HCT116 (cell line): ENCODE results near the gene MBD5. TPM values are rescaled to one million over a fixed set of nuclear protein-coding genes. Genes with fewer than 3 reads are reported as not detected.

Experiments used
- ATAC-seq: fragments of 200-7000 bp; cut with Tn5 transposase; 2 replicates; pipeline ENCODE4 v1.9.1; 2020; ENCODE audit warnings: mild to moderate bottlenecking, moderate library complexity
- BruUV-seq: library from RNA; stranded (reverse); fragments of 400-500 nt; replicated peaks from 2 replicates; lab custom pipeline; 2021; lab: Mats Ljungman, UMichigan
- CTCF ChIA-PET: fragments of 300-600 bp; sonication (Branson Sonifier 250); formaldehyde crosslinking; loops from one replicate; lab custom pipeline; 2021; ENCODE audit warnings: antibody characterized with exemption; lab: Charles Lee
- POLR2A ChIA-PET: fragments of 300-600, 350-600 bp; sonication (Branson Sonifier 250); formaldehyde crosslinking; loops from one replicate; lab custom pipeline; 2021; ENCODE audit warnings: antibody characterized with exemption; lab: Charles Lee
- RAD21 ChIA-PET, 2 experiments: fragments of 300-600 bp; sonication (Branson Sonifier 250); formaldehyde crosslinking; loops; one replicate each; lab custom pipeline; 2023; ENCODE audit warnings: low total read pairs in 2 of 2; ENCODE audit not compliant: uncharacterized antibody in 2 of 2, unreplicated experiment in 2 of 2, low non-redundant PET in 1 of 2; lab: Charles Lee
- DNase-seq: peaks from one replicate; pipeline ENCODE4 v3.0.0-alpha.2; 2010; ENCODE audit warnings: low read depth, low spot score
- H2AFZ ChIP-seq: fragments of 200-600 bp; shearing (Covaris generic), sonication (generic); 2 replicates; pipeline ENCODE4 v1.6.1; 2017; ENCODE audit warnings: low read depth, mixed run types, mixed read lengths, antibody characterized with exemption, low read length; ENCODE audit not compliant: poor library complexity, severe bottlenecking
- H3K27ac ChIP-seq: 2 replicates; pipeline ENCODE4 v1.5.1; 2012; ENCODE audit warnings: low read depth, low read length
- H3K27me3 ChIP-seq: fragments of 200-600 bp; sonication (generic); 2 replicates; pipeline ENCODE4 v1.6.1; 2016; ENCODE audit warnings: mixed run types, low read length, mixed read lengths; ENCODE audit not compliant: insufficient read depth
- H3K36me3 ChIP-seq, 2 experiments: fragments of 200-500 bp in 1 of 2; fragments of 200-600 bp in 1 of 2; sonication (Bioruptor generic) in 1 of 2; sonication (generic) in 1 of 2; 2 replicates each; pipeline versions ENCODE4 v1.5.1 to v1.6.1; 2014 to 2016; ENCODE audit warnings: low read length in 2 of 2, inconsistent platforms in 1 of 2, mixed read lengths in 1 of 2, mixed run types in 1 of 2; ENCODE audit not compliant: insufficient read depth in 2 of 2, control insufficient read depth in 1 of 2
- H3K4me1 ChIP-seq, 2 experiments: fragments of 200-600 bp in 1 of 2; sonication (generic) in 1 of 2; 2 replicates each; pipeline versions ENCODE4 v1.5.1 to v1.6.1; 2012 to 2017; ENCODE audit warnings: low read length in 2 of 2, inconsistent platforms in 1 of 2, mild to moderate bottlenecking in 1 of 2, mixed read lengths in 1 of 2, mixed run types in 1 of 2, moderate library complexity in 1 of 2; ENCODE audit not compliant: insufficient read depth in 2 of 2, control insufficient read depth in 1 of 2
- H3K4me2 ChIP-seq: fragments of 200-600 bp; sonication (generic); 2 replicates; pipeline ENCODE4 v1.6.1; 2017; ENCODE audit warnings: mixed run types, low read length, mixed read lengths
- H3K4me3 ChIP-seq, 2 experiments: fragments of 200-600 bp in 1 of 2; sonication (generic) in 1 of 2; replicated peaks in 1 of 2; 2 replicates each; pipeline ENCODE4 v1.5.1; 2011 to 2016; ENCODE audit warnings: low read length in 2 of 2, control low read depth in 1 of 2, low read depth in 1 of 2, mild to moderate bottlenecking in 1 of 2, mixed read lengths in 1 of 2, mixed run types in 1 of 2
- H3K79me2 ChIP-seq: fragments of 200-600 bp; sonication (generic); 2 replicates; pipeline ENCODE4 v1.6.1; 2017; ENCODE audit warnings: mild to moderate bottlenecking, mixed run types, low read length, moderate library complexity, mixed read lengths; ENCODE audit not compliant: insufficient read depth
- H3K9ac ChIP-seq: fragments of 200-600 bp; sonication (generic); 2 replicates; pipeline ENCODE4 v1.6.1; 2016; ENCODE audit warnings: low read length, mixed read lengths
- H3K9me2 ChIP-seq: fragments of 200-600 bp; sonication (generic), shearing (Covaris generic); 2 replicates; pipeline ENCODE4 v1.6.1; 2017; ENCODE audit warnings: mixed run types, mild to moderate bottlenecking, moderate library complexity; ENCODE audit not compliant: insufficient read depth
- H3K9me3 ChIP-seq, 2 experiments: fragments of 200-500 bp in 1 of 2; fragments of 200-600 bp in 1 of 2; sonication (Bioruptor generic) in 1 of 2; sonication (generic) in 1 of 2; 2 replicates each; pipeline ENCODE4 v1.6.1; 2014 to 2017; ENCODE audit warnings: low read length in 2 of 2, mixed read lengths in 2 of 2, inconsistent platforms in 1 of 2, low read depth in 1 of 2, mild to moderate bottlenecking in 1 of 2, mixed run types in 1 of 2, moderate library complexity in 1 of 2; ENCODE audit not compliant: control insufficient read depth in 1 of 2, insufficient read depth in 1 of 2
- H4K20me1 ChIP-seq: fragments of 200-600 bp; sonication (generic), shearing (Covaris generic); 2 replicates; pipeline ENCODE4 v1.6.1; 2017; ENCODE audit warnings: mixed run types, mild to moderate bottlenecking, moderate library complexity; ENCODE audit not compliant: insufficient read depth
- CBX3 ChIP-seq: IDR thresholded peaks from 2 replicates; pipeline ENCODE4 v1.6.1; 2012; ENCODE audit warnings: low read depth
- CEBPB ChIP-seq: IDR thresholded peaks from 2 replicates; pipeline ENCODE4 v1.6.1; 2012; ENCODE audit warnings: low read depth
- EGR1 ChIP-seq: IDR thresholded peaks from 2 replicates; pipeline ENCODE4 v1.6.1; 2012; ENCODE audit warnings: low read depth
- ELF1 ChIP-seq: IDR thresholded peaks from 2 replicates; pipeline ENCODE4 v1.6.1; 2012; ENCODE audit warnings: low read depth, borderline replicate concordance
- EZH2 ChIP-seq: fragments of 200-600 bp; sonication (generic); IDR thresholded peaks from 2 replicates; pipeline ENCODE4 v1.6.1; 2017; ENCODE audit warnings: antibody characterized with exemption, mixed run types
- SIN3A ChIP-seq: IDR thresholded peaks from 2 replicates; pipeline ENCODE4 v1.6.1; 2012; ENCODE audit warnings: low read depth
- SP1 ChIP-seq: IDR thresholded peaks from 2 replicates; pipeline ENCODE4 v1.6.1; 2012; ENCODE audit warnings: low read depth
- TCF7L2 ChIP-seq: IDR thresholded peaks from 2 replicates; pipeline ENCODE4 v1.7.0; 2011; ENCODE audit warnings: borderline replicate concordance, inconsistent platforms; ENCODE audit not compliant: insufficient read depth, insufficient read length; ENCODE audit errors: extremely low read depth
- ZNF274 ChIP-seq: fragments of 200-500 bp; sonication (Bioruptor generic); IDR thresholded peaks from 2 replicates; pipeline ENCODE4 v1.6.1; 2014; ENCODE audit warnings: mild to moderate bottlenecking, low read depth, low read length, inconsistent platforms
- intact Hi-C: fragments of 100-400 bp; cut with micrococcal nuclease; formaldehyde crosslinking; loops from 2 replicates; pipeline ENCODE4 v1.10.0; 2022
- total RNA-seq: library from RNA; stranded (reverse); gene quantifications from one replicate; pipeline ENCODE4 v1.2.1, GENCODE V29; 2021; ENCODE audit not compliant: unreplicated experiment
- TF ChIP-seq, protein P1 (sequence below): IDR thresholded peaks from 2 replicates; pipeline ENCODE4 v1.6.1; 2012; ENCODE audit warnings: low read depth
- TF ChIP-seq, protein P2 (sequence below): IDR thresholded peaks from 2 replicates; pipeline ENCODE4 v1.6.1; 2012

Gene MBD5
- total RNA-seq, 1 experiment from 2014 or later = 20.5 TPM

DNA sequence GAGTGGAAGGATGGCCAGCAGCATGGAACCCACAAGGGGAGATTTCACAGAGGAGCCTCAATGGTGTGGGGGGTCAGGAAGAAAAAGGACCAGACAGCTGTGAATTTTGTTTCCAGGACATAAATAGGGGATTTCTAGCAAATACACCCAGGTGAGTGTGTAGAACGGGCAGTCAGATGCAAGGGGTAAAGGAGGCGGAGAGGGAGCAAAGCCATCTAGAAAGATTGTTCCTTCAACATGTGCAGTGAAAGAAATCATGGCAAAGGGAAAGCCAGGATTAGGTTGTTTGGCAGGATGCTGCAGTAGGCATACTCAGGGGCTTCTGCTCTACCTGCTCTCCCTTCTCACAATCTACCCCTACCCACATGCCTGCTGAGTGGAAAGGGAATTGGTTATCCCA is 504.2 kb downstream of the MBD5 start:
- CTCF ChIA-PET = interaction anchor here (2.3 kb wide), 1 partner anchor 16 kb away, joined by 6 read pairs; no protein-coding TSS in a partner anchor

More for the DNA sequence above, 504.2 kb downstream of the MBD5 start:
- H3K9me3 ChIP-seq = no peaks in the 10 kb centered on the region
- H3K4me1 ChIP-seq = no peaks in the 10 kb centered on the region
- H3K4me3 ChIP-seq = no peak overlapping the region
- no peak overlapping the region for H2AFZ ChIP-seq
- TF ChIP-seq ZNF274 = no peak
- TF ChIP-seq, protein P1, sequence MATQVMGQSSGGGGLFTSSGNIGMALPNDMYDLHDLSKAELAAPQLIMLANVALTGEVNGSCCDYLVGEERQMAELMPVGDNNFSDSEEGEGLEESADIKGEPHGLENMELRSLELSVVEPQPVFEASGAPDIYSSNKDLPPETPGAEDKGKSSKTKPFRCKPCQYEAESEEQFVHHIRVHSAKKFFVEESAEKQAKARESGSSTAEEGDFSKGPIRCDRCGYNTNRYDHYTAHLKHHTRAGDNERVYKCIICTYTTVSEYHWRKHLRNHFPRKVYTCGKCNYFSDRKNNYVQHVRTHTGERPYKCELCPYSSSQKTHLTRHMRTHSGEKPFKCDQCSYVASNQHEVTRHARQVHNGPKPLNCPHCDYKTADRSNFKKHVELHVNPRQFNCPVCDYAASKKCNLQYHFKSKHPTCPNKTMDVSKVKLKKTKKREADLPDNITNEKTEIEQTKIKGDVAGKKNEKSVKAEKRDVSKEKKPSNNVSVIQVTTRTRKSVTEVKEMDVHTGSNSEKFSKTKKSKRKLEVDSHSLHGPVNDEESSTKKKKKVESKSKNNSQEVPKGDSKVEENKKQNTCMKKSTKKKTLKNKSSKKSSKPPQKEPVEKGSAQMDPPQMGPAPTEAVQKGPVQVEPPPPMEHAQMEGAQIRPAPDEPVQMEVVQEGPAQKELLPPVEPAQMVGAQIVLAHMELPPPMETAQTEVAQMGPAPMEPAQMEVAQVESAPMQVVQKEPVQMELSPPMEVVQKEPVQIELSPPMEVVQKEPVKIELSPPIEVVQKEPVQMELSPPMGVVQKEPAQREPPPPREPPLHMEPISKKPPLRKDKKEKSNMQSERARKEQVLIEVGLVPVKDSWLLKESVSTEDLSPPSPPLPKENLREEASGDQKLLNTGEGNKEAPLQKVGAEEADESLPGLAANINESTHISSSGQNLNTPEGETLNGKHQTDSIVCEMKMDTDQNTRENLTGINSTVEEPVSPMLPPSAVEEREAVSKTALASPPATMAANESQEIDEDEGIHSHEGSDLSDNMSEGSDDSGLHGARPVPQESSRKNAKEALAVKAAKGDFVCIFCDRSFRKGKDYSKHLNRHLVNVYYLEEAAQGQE = no peak
- no peak for TF ChIP-seq SP1
- no peak for TF ChIP-seq SIN3A
- TF ChIP-seq TCF7L2 = no peak
- TF ChIP-seq EGR1 = no peak
- TF ChIP-seq ELF1 = no peak
- TF ChIP-seq, protein P2, sequence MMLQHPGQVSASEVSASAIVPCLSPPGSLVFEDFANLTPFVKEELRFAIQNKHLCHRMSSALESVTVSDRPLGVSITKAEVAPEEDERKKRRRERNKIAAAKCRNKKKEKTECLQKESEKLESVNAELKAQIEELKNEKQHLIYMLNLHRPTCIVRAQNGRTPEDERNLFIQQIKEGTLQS = no peak
- no peak for TF ChIP-seq CBX3
- TF ChIP-seq CEBPB = no peak
- no peak for TF ChIP-seq EZH2
- H3K79me2 ChIP-seq = no peaks in the 10 kb centered on the region
- ChIA-PET POLR2A (no interaction called here), RAD21 (no interaction called here)
- no peaks in the 10 kb centered on the region for H4K20me1 ChIP-seq
- H3K27ac ChIP-seq = no peak overlapping the region
- no peak for ATAC-seq
- BruUV-seq = no TSS peak
- H3K9ac ChIP-seq = no peak overlapping the region
- no peak overlapping the region for H3K4me2 ChIP-seq
- H3K9me2 ChIP-seq = no peaks in the 10 kb centered on the region
- DNase-seq = no peak
- intact Hi-C loops = no loop called here
- no peaks in the 10 kb centered on the region for H3K27me3 ChIP-seq
- no peaks in the 10 kb centered on the region for H3K36me3 ChIP-seq
